ENCODE data around the gene PRDM12. TPM values are rescaled to one million over a fixed set of nuclear protein-coding genes. Genes with fewer than 3 reads are reported as not detected.

The PRDM12 gene
- total and polyA plus RNA-seq, 7 donors: 0.03 to 0.17 (median 0.06) TPM; not detected in 4

GRCh38 chr9:130665029-130665430, 636 bp downstream of the PRDM12 start:
- Histone ChIP-seq H3K4me1 (peaks cover 28% of the 10 kb centered on the region), H3K4me3 (peak overlapping the region; percentile 18), H3K9me3 (no peaks in the 10 kb centered on the region), H3K27ac (no peak overlapping the region), H3K27me3 (ENCODE audit: insufficient read depth in 3 of 3, low read length in 2 of 3) (peaks cover 0 to 83% (median 51%) of the 10 kb centered on the region in 3 donors), H3K36me3 (ENCODE audit: insufficient read depth in 1 of 2, low read depth in 1 of 2) (no peaks in the 10 kb centered on the region)
- intact Hi-C loops (cut with DNase I): no loop called here
- no peak for TF ChIP-seq CTCF (IDR thresholded peaks at IDR 0.05)
- 1 to 2% (median 2%) methylated on average over 22 to 26 of the region's 26 CpGs for WGBS, 3 donors
- ATAC-seq (no peak), DNase-seq (no peak)

GRCh38 chr9:130665431-130666392, 1.3 kb downstream of the PRDM12 start:
- peaks cover 0 to 76% (median 51%) of the 10 kb centered on the region in 3 donors for H3K27me3 ChIP-seq (ENCODE audit: insufficient read depth in 3 of 3, low read length in 2 of 3)
- TF ChIP-seq CTCF (IDR thresholded peaks at IDR 0.05): no peak
- peaks cover 25% of the 10 kb centered on the region for H3K4me1 ChIP-seq
- 11 to 12% (median 12%) methylated on average over 55 to 61 of the region's 61 CpGs for WGBS, 3 donors
- no peaks in the 10 kb centered on the region for H3K36me3 ChIP-seq (ENCODE audit: insufficient read depth in 1 of 2, low read depth in 1 of 2)
- H3K4me3 ChIP-seq: peak overlapping the region; percentile 18
- ATAC-seq (no peak), DNase-seq (no peak)
- no peak overlapping the region for H3K27ac ChIP-seq
- intact Hi-C loops (cut with DNase I): no loop called here
- no peaks in the 10 kb centered on the region for H3K9me3 ChIP-seq

GRCh38 chr9:130666393-130667119, 2.2 kb downstream of the PRDM12 start:
- peaks cover 0 to 68% (median 44%) of the 10 kb centered on the region in 3 donors for H3K27me3 ChIP-seq (ENCODE audit: insufficient read depth in 3 of 3, low read length in 2 of 3)
- intact Hi-C loops (cut with DNase I): no loop called here
- peaks cover 16% of the 10 kb centered on the region for H3K4me1 ChIP-seq
- no peaks in the 10 kb centered on the region for H3K9me3 ChIP-seq
- DNase-seq (no peak), ATAC-seq (no peak)
- no peak overlapping the region for H3K27ac ChIP-seq
- TF ChIP-seq CTCF (IDR thresholded peaks at IDR 0.05): no peak
- 38 to 50% (median 48%) methylated on average over 39 to 60 of the region's 60 CpGs for WGBS, 3 donors
- no peaks in the 10 kb centered on the region for H3K36me3 ChIP-seq (ENCODE audit: insufficient read depth in 1 of 2, low read depth in 1 of 2)
- no peak overlapping the region for H3K4me3 ChIP-seq

- DNase-seq: no peak
- intact Hi-C loops (cut with DNase I): no loop called here
- Histone ChIP-seq H3K9me3 (no peaks in the 10 kb centered on the region), H3K27me3 (ENCODE audit: insufficient read depth in 3 of 3, low read length in 2 of 3) (peaks cover 0 to 62% (median 40%) of the 10 kb centered on the region in 3 donors), H3K27ac (no peak overlapping the region), H3K36me3 (ENCODE audit: insufficient read depth in 1 of 2, low read depth in 1 of 2) (no peaks in the 10 kb centered on the region), H3K4me3 (no peak overlapping the region), H3K4me1 (peaks cover 13% of the 10 kb centered on the region)
- ATAC-seq: no peak
- TF ChIP-seq CTCF (IDR thresholded peaks at IDR 0.05): no peak
- 57 to 77% (median 72%) methylated on average over 4 of the region's 4 CpGs for WGBS, 3 donors
Measured at GRCh38 chr9:130667120-130667435, 2.7 kb downstream of the PRDM12 start.
